ENCODE results near the gene AAMP.

DNA sequence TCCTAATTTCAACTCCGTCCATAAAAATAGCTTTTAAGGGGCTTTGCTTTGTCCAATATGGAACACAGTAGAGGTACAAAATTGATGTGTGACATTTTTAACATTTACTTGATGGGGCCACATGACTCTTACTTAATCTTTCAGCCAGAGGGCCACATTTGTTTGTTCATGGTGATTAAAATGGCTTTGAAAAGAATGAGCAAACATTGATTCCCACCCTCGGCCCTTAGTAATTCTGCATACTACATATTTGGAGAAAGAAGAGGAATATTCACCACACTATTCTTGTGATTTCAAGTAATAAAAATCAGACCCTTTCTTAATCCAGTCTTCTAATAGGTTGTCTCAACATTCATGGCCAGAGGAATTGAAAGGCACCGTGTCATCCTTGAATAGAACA lies 35.4 kb downstream of the AAMP start:
- TF ChIP-seq POLR2A (IDR thresholded peaks at IDR 0.05): no peak
- no peak for TF ChIP-seq POLR2AphosphoS5 (IDR thresholded peaks at IDR 0.05)

All from spleen (tissue), 3 donors.